ENCODE measurements around the gene C11orf24. TPM values are rescaled to one million over a fixed set of nuclear protein-coding genes. Genes with fewer than 3 reads are reported as not detected.
A peak's percentile ranks its signal among the peaks of the same experiment; 100 is the strongest.

The C11orf24 gene
- total RNA-seq, 1 donor from 2014 or later: 54.2 TPM

DNA sequence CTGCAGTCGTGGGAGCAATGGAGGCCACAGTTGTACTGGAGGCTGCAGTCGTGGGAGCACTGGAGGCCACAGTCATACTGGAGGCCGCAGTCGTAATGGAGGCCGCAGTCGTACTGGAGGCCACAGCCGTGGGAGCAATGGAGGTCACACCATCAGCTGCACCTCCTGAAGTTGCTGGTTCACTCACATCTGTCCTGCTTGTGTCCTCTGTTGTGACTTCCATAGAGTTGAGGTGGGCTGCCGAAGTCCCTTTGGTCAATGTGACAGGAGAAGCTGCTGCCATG, 9.3 kb downstream of the C11orf24 start:
- TF ChIP-seq, protein P1, sequence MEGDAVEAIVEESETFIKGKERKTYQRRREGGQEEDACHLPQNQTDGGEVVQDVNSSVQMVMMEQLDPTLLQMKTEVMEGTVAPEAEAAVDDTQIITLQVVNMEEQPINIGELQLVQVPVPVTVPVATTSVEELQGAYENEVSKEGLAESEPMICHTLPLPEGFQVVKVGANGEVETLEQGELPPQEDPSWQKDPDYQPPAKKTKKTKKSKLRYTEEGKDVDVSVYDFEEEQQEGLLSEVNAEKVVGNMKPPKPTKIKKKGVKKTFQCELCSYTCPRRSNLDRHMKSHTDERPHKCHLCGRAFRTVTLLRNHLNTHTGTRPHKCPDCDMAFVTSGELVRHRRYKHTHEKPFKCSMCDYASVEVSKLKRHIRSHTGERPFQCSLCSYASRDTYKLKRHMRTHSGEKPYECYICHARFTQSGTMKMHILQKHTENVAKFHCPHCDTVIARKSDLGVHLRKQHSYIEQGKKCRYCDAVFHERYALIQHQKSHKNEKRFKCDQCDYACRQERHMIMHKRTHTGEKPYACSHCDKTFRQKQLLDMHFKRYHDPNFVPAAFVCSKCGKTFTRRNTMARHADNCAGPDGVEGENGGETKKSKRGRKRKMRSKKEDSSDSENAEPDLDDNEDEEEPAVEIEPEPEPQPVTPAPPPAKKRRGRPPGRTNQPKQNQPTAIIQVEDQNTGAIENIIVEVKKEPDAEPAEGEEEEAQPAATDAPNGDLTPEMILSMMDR (conservative IDR thresholded peaks at IDR 0.05): no peak
- Mint-ChIP-seq H3K4me1 (peaks cover 16% of the 10 kb centered on the region), H3K27ac (ENCODE audit: unreplicated experiment) (no peak overlapping the region), H3K9me3 (no peaks in the 10 kb centered on the region), H3K36me3 (ENCODE audit: low read depth) (peaks cover 23% of the 10 kb centered on the region), H3K4me3 (no peak overlapping the region), H3K27me3 (ENCODE audit: low read depth) (peaks cover 2% of the 10 kb centered on the region)
- DNase-seq (ENCODE audit: low read depth, low spot score): no peak

DNA sequence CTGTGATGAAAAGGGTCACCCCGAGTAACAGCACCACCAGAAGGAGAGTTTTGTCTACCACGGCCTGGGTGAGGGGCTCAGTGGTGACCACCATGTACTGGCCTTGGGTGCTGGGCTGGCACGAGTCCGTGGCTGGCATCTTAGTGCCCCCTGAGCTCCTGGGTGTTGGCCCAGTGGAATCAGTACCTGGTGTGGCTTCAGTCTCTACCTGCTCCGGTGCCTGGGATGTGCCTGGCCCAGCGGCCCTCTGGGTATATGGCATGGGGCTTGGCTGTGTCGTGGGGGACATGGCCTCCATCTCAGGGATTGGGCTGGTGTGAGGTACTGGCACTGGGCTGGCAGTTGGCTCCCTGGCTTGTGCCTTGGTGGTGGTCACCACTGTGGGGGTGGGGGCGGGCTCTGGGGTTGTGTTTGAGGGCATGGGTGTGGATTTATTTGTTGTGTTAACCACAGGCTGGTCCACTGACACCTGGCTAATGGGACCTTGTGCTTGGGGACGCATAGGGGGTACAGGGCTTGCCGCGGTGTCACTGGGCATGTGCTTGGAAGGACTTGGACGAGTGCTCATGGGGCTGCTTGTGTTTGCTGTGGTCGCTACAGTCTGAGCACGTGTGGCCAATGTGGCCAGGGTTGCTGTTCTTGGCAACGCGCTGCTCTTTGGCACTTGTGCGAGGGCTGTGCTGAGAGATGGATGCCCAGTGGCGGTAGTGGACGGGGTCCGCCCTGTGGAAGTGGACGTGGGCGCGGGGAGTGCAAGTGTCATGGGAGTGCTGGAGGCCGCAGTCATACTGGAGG, 9.8 kb downstream of the C11orf24 start:
- peaks cover 25% of the 10 kb centered on the region for H3K36me3 Mint-ChIP-seq (ENCODE audit: low read depth)
- H3K4me1 Mint-ChIP-seq: peaks cover 15% of the 10 kb centered on the region

GRCh38 chr11:68261006-68261405, 10.8 kb downstream of the C11orf24 start:
- Mint-ChIP-seq H3K27me3 (ENCODE audit: low read depth) (peaks cover 3% of the 10 kb centered on the region), H3K36me3 (ENCODE audit: low read depth) (peaks cover 22% of the 10 kb centered on the region), H3K27ac (ENCODE audit: unreplicated experiment) (peak overlapping the region; percentile 13), H3K4me1 (peaks cover 11% of the 10 kb centered on the region), H3K4me3 (no peak overlapping the region), H3K9me3 (no peaks in the 10 kb centered on the region)
- TF ChIP-seq, protein P1 (conservative IDR thresholded peaks at IDR 0.05): no peak
- DNase-seq (ENCODE audit: low read depth, low spot score): no peak

More for the DNA sequence above, 9.8 kb downstream of the C11orf24 start:
- no peak overlapping the region for H3K4me3 Mint-ChIP-seq
- TF ChIP-seq, protein P1 (conservative IDR thresholded peaks at IDR 0.05): no peak
- no peak overlapping the region for H3K27ac Mint-ChIP-seq (ENCODE audit: unreplicated experiment)
- H3K9me3 Mint-ChIP-seq: no peaks in the 10 kb centered on the region
- peaks cover 3% of the 10 kb centered on the region for H3K27me3 Mint-ChIP-seq (ENCODE audit: low read depth)
- no peak for DNase-seq (ENCODE audit: low read depth, low spot score)

DNA sequence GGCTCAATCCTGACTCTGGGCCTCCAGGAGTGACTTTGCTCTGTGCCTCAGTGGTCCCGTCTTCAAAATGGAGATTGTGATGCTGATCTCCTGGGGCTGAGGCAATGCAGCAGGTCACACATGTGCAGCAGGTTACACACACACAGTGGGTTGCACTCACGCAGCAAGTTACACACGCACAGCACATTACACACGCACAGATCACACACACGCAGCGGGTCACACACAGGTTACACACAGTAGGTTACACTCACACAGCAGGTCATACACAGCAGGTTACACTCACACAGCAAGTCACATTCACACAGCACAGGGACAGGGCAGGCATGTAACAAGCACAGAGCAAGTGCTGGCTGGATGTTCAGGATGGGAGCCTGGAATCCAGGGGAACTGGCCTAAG, 11.3 kb downstream of the C11orf24 start:
- TF ChIP-seq, protein P1 (conservative IDR thresholded peaks at IDR 0.05): no peak
- DNase-seq (ENCODE audit: low read depth, low spot score): no peak
- no peak overlapping the region for H3K4me3 Mint-ChIP-seq
- H3K27ac Mint-ChIP-seq (ENCODE audit: unreplicated experiment): peak overlapping the region; percentile 13
- peaks cover 22% of the 10 kb centered on the region for H3K36me3 Mint-ChIP-seq (ENCODE audit: low read depth)
- H3K9me3 Mint-ChIP-seq: no peaks in the 10 kb centered on the region
- H3K27me3 Mint-ChIP-seq (ENCODE audit: low read depth): peaks cover 3% of the 10 kb centered on the region
- peaks cover 10% of the 10 kb centered on the region for H3K4me1 Mint-ChIP-seq

- Mint-ChIP-seq H3K27ac (ENCODE audit: unreplicated experiment) (peak overlapping the region; percentile 83), H3K36me3 (ENCODE audit: low read depth) (peaks cover 15% of the 10 kb centered on the region), H3K9me3 (no peaks in the 10 kb centered on the region), H3K27me3 (ENCODE audit: low read depth) (peaks cover 3% of the 10 kb centered on the region), H3K4me1 (peaks cover 10% of the 10 kb centered on the region), H3K4me3 (no peak overlapping the region)
- TF ChIP-seq, protein P1 (conservative IDR thresholded peaks at IDR 0.05): no peak
- DNase-seq (ENCODE audit: low read depth, low spot score): no peak
Observed at GRCh38 chr11:68259122-68259959, 12.4 kb downstream of the C11orf24 start.
